WTC11 (cell line): ENCODE measurements around the gene DTNBP1. TPM values are rescaled to one million over a fixed set of nuclear protein-coding genes. Genes with fewer than 3 reads are reported as not detected.

Source experiments
- ATAC-seq: fragments of 200-7000 bp; cut with Tn5 transposase; 2 replicates; pipeline ENCODE4 v1.10.0; 2021; ENCODE audit warnings: mild to moderate bottlenecking, moderate library complexity
- CTCF ChIA-PET: fragments of 300-600 bp; sonication (Branson Sonifier 250); formaldehyde crosslinking; loops from one replicate; lab custom pipeline; 2021; ENCODE audit warnings: antibody characterized with exemption; lab: Charles Lee
- POLR2A ChIA-PET: fragments of 350-600 bp; sonication (Branson Sonifier 250); formaldehyde crosslinking; loops from one replicate; lab custom pipeline; 2021; ENCODE audit warnings: antibody characterized with exemption; lab: Charles Lee
- DNase-seq: peaks from one replicate; pipeline ENCODE4 v3.0.0; 2021; ENCODE audit warnings: low spot score
- H3K27ac Mint-ChIP-seq: 2 replicates; pipeline ENCODE4 v1.8.0; 2021; ENCODE audit warnings: mixed read lengths
- H3K27me3 Mint-ChIP-seq: 2 replicates; pipeline ENCODE4 v1.8.0; 2021; ENCODE audit warnings: low read depth, mild to moderate bottlenecking, moderate library complexity, mixed read lengths
- H3K36me3 Mint-ChIP-seq: 2 replicates; pipeline ENCODE4 v1.8.0; 2021; ENCODE audit warnings: mixed read lengths
- H3K4me1 Mint-ChIP-seq: 2 replicates; pipeline ENCODE4 v1.8.0; 2022; ENCODE audit warnings: mixed read lengths
- H3K4me3 Mint-ChIP-seq: 2 replicates; pipeline ENCODE4 v1.8.0; 2021; ENCODE audit warnings: mild to moderate bottlenecking, moderate library complexity, mixed read lengths
- H3K9me3 Mint-ChIP-seq: 2 replicates; pipeline ENCODE4 v1.8.0; 2021; ENCODE audit warnings: mixed read lengths
- ARID4B ChIP-seq: sonication (generic); formaldehyde crosslinking; IDR thresholded peaks from 2 replicates; pipeline ENCODE4 v1.8.0; 2023; ENCODE audit warnings: missing genetic modification reagents, mild to moderate bottlenecking, borderline replicate concordance
- ATF6 ChIP-seq: sonication (generic); formaldehyde crosslinking; IDR thresholded peaks from 2 replicates; pipeline ENCODE4 v1.8.1; 2023; ENCODE audit warnings: mild to moderate bottlenecking, missing genetic modification reagents
- CDX4 ChIP-seq: fragments of 250-450 bp; sonication (Bioruptor Pico); IDR thresholded peaks from 2 replicates; pipeline ENCODE4 v1.9.0; 2021; ENCODE audit warnings: moderate library complexity, mild to moderate bottlenecking, inconsistent platforms, borderline replicate concordance
- E2F1 ChIP-seq: sonication (generic); formaldehyde crosslinking; IDR thresholded peaks from 2 replicates; pipeline ENCODE4 v1.8.0; 2022; ENCODE audit warnings: mild to moderate bottlenecking, missing genetic modification reagents
- ELF4 ChIP-seq: sonication (generic); formaldehyde crosslinking; IDR thresholded peaks from 2 replicates; pipeline ENCODE4 v1.8.1; 2022; ENCODE audit warnings: low read depth, mild to moderate bottlenecking, moderate library complexity, missing genetic modification reagents
- EMX1 ChIP-seq: fragments of 250-450 bp; sonication (Bioruptor Pico); IDR thresholded peaks from 2 replicates; pipeline ENCODE4 v1.8.0; 2021; ENCODE audit warnings: mild to moderate bottlenecking
- IRF1 ChIP-seq: sonication (generic); formaldehyde crosslinking; IDR thresholded peaks from 2 replicates; pipeline ENCODE4 v1.8.0; 2023; ENCODE audit warnings: missing genetic modification reagents
- MXD4 ChIP-seq: fragments of 250-450 bp; sonication (Bioruptor Pico); IDR thresholded peaks from 2 replicates; pipeline ENCODE4 v1.8.0; 2021; ENCODE audit warnings: mild to moderate bottlenecking, moderate library complexity, borderline replicate concordance
- NFYB ChIP-seq: sonication (generic); formaldehyde crosslinking; conservative IDR thresholded peaks from 2 replicates; pipeline ENCODE4 v1.8.0; 2022; ENCODE audit warnings: low read depth, missing genetic modification reagents
- OVOL2 ChIP-seq: fragments of 250-450 bp; sonication (Bioruptor Pico); IDR thresholded peaks from 2 replicates; pipeline ENCODE4 v1.9.0; 2021; ENCODE audit warnings: mild to moderate bottlenecking, borderline replicate concordance
- PRDM15 ChIP-seq: sonication (generic); formaldehyde crosslinking; IDR thresholded peaks from 2 replicates; pipeline ENCODE4 v1.8.0; 2022; ENCODE audit warnings: missing genetic modification reagents
- SMAD3 ChIP-seq: sonication (generic); formaldehyde crosslinking; IDR thresholded peaks from 2 replicates; pipeline ENCODE4 v1.8.0; 2022; ENCODE audit warnings: missing genetic modification reagents, mild to moderate bottlenecking, borderline replicate concordance
- TCF7 ChIP-seq: sonication (generic); formaldehyde crosslinking; IDR thresholded peaks from 2 replicates; pipeline ENCODE4 v1.8.0; 2022; ENCODE audit warnings: mild to moderate bottlenecking, low read depth, missing genetic modification reagents, moderate library complexity
- TEAD4 ChIP-seq: sonication (generic); formaldehyde crosslinking; IDR thresholded peaks from 2 replicates; pipeline ENCODE4 v1.8.0; 2022; ENCODE audit warnings: mild to moderate bottlenecking, missing genetic modification reagents
- ZNF121 ChIP-seq: sonication (generic); formaldehyde crosslinking; IDR thresholded peaks from 2 replicates; pipeline ENCODE4 v1.8.0; 2023; ENCODE audit warnings: missing genetic modification reagents
- ZNF317 ChIP-seq: sonication (generic); formaldehyde crosslinking; IDR thresholded peaks from 2 replicates; pipeline ENCODE4 v1.8.1; 2023; ENCODE audit warnings: low read depth, mild to moderate bottlenecking, moderate library complexity, missing genetic modification reagents, borderline replicate concordance
- total RNA-seq: library from RNA; stranded (reverse); gene quantifications from 3 replicates; pipeline ENCODE4 v1.2.3, GENCODE V29; 2021
- TF ChIP-seq, protein P1 (sequence below): sonication (generic); formaldehyde crosslinking; IDR thresholded peaks from 2 replicates; pipeline ENCODE4 v1.8.1; 2023; ENCODE audit warnings: mild to moderate bottlenecking, missing genetic modification reagents, borderline replicate concordance

The DTNBP1 gene
- total RNA-seq, 1 experiment from 2014 or later, result 15.1 TPM

- no peak for TF ChIP-seq E2F1 (CRISPR knock-in tag)
- TF ChIP-seq TCF7 (CRISPR knock-in tag), result no peak
- TF ChIP-seq ELF4 (CRISPR knock-in tag), result no peak
- TF ChIP-seq, protein P1, sequence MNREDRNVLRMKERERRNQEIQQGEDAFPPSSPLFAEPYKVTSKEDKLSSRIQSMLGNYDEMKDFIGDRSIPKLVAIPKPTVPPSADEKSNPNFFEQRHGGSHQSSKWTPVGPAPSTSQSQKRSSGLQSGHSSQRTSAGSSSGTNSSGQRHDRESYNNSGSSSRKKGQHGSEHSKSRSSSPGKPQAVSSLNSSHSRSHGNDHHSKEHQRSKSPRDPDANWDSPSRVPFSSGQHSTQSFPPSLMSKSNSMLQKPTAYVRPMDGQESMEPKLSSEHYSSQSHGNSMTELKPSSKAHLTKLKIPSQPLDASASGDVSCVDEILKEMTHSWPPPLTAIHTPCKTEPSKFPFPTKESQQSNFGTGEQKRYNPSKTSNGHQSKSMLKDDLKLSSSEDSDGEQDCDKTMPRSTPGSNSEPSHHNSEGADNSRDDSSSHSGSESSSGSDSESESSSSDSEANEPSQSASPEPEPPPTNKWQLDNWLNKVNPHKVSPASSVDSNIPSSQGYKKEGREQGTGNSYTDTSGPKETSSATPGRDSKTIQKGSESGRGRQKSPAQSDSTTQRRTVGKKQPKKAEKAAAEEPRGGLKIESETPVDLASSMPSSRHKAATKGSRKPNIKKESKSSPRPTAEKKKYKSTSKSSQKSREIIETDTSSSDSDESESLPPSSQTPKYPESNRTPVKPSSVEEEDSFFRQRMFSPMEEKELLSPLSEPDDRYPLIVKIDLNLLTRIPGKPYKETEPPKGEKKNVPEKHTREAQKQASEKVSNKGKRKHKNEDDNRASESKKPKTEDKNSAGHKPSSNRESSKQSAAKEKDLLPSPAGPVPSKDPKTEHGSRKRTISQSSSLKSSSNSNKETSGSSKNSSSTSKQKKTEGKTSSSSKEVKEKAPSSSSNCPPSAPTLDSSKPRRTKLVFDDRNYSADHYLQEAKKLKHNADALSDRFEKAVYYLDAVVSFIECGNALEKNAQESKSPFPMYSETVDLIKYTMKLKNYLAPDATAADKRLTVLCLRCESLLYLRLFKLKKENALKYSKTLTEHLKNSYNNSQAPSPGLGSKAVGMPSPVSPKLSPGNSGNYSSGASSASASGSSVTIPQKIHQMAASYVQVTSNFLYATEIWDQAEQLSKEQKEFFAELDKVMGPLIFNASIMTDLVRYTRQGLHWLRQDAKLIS (CRISPR knock-in tag), result no peak
- 0 out of 2 replicates have a peak, but pooled peaks have one; percentile 19 for TF ChIP-seq ZNF121 (CRISPR knock-in tag)
- no peak for TF ChIP-seq TEAD4 (CRISPR knock-in tag)
- TF ChIP-seq ATF6 (CRISPR knock-in tag), result no peak
- no peak for TF ChIP-seq SMAD3 (CRISPR knock-in tag)
Observed at GRCh38 chr6:15691250-15691869, 28.5 kb upstream of the DTNBP1 start (continued).

GRCh38 chr6:15690510-15690909, 27.7 kb upstream of the DTNBP1 start:
- Mint-ChIP-seq H3K27me3 (peaks cover 9% of the 10 kb centered on the region), H3K4me3 (no peak overlapping the region), H3K36me3 (no peaks in the 10 kb centered on the region), H3K9me3 (no peaks in the 10 kb centered on the region), H3K4me1 (peaks cover 16% of the 10 kb centered on the region), H3K27ac (no peak overlapping the region)
- POLR2A ChIA-PET, result no interaction called here
- ATAC-seq, result no peak
- DNase-seq, result no peak
- TF ChIP-seq ARID4B (CRISPR knock-in tag) (no peak), EMX1 (CRISPR knock-in tag) (no peak), CDX4 (no peak), ZNF317 (CRISPR knock-in tag) (no peak), IRF1 (CRISPR knock-in tag) (no peak), OVOL2 (CRISPR knock-in tag) (no peak), NFYB (no peak), PRDM15 (no peak), MXD4 (CRISPR knock-in tag) (no peak)
- CTCF ChIA-PET, result no interaction called here
